Liver (tissue), 3 donors: ENCODE results near the gene ACO2.

Source experiments
- CTCF ChIP-seq: fragments of 150-350 bp; IDR thresholded peaks from 2 replicates; pipeline ENCODE4 v1.5.1; 2017; ENCODE audit warnings: improper control_type of control experiment, low read depth, low read length; ENCODE audit not compliant: missing input control
- EGR1 ChIP-seq, 2 donors: IDR thresholded peaks; 2 replicates each; pipeline ENCODE4 v1.6.1; 2016 to 2018; ENCODE audit warnings: antibody characterized with exemption in 2 of 2, low read depth in 2 of 2
- MAX ChIP-seq: IDR thresholded peaks from 2 replicates; pipeline ENCODE4 v1.6.1; 2016; ENCODE audit warnings: antibody characterized with exemption
- REST ChIP-seq: IDR thresholded peaks from 2 replicates; pipeline ENCODE4 v1.6.1; 2016; ENCODE audit warnings: antibody characterized with exemption, mild to moderate bottlenecking
- RXRA ChIP-seq, 2 donors: IDR thresholded peaks; 2 replicates each; pipeline ENCODE4 v1.6.1; 2017 to 2018; ENCODE audit warnings: antibody characterized with exemption in 2 of 2, mild to moderate bottlenecking in 1 of 2
- donor health status: healthy.
- donor health status: healthy.

- TF ChIP-seq EGR1 (IDR thresholded peaks at IDR 0.05; ENCODE audit: low read depth in 2 of 2): no peak
- TF ChIP-seq CTCF: no peak
- TF ChIP-seq MAX: no peak
- no peak for TF ChIP-seq RXRA (IDR thresholded peaks at IDR 0.05)
- no peak for TF ChIP-seq REST
These were observed 79.9 kb downstream of the ACO2 start for GRCh38 chr22:41548830-41549211.
